Ectodermal cell (in vitro differentiated cells): Measurements from ENCODE around the gene PLBD2.

Source experiments
- H3K27ac ChIP-seq: 2 replicates; pipeline ENCODE4 v1.7.0; 2013; ENCODE audit warnings: mild to moderate bottlenecking, low read depth, low read length; ENCODE audit not compliant: insufficient read depth, poor library complexity, severe bottlenecking
- H3K27me3 ChIP-seq: 2 replicates; pipeline ENCODE4 v1.7.0; 2013; ENCODE audit warnings: mild to moderate bottlenecking, low read length; ENCODE audit not compliant: insufficient read depth, control insufficient read depth, poor library complexity, severe bottlenecking
- H3K36me3 ChIP-seq: one replicate; pipeline ENCODE4 v1.7.0; 2013; ENCODE audit warnings: low read length; ENCODE audit not compliant: control insufficient read depth, insufficient read depth
- H3K4me1 ChIP-seq: one replicate; pipeline ENCODE4 v1.7.0; 2013; ENCODE audit warnings: low read length; ENCODE audit not compliant: control insufficient read depth, insufficient read depth
- H3K4me3 ChIP-seq: 2 replicates; pipeline ENCODE4 v1.7.0; 2013; ENCODE audit warnings: low read depth, low read length, control low read depth; ENCODE audit not compliant: insufficient read depth
- H3K9me3 ChIP-seq: 2 replicates; pipeline ENCODE4 v1.7.0; 2013; ENCODE audit warnings: mild to moderate bottlenecking, low read length, moderate library complexity; ENCODE audit not compliant: control insufficient read depth
- WGBS, 2 experiments: methylation state at CpG; one replicate each; pipeline ENCODE4 v1.1.7; 2013; ENCODE audit warnings: missing lambda C conversion rate in 2 of 2; 5-methylcytosine and 5-hydroxymethylcytosine counted together

PLBD2 gene

DNA sequence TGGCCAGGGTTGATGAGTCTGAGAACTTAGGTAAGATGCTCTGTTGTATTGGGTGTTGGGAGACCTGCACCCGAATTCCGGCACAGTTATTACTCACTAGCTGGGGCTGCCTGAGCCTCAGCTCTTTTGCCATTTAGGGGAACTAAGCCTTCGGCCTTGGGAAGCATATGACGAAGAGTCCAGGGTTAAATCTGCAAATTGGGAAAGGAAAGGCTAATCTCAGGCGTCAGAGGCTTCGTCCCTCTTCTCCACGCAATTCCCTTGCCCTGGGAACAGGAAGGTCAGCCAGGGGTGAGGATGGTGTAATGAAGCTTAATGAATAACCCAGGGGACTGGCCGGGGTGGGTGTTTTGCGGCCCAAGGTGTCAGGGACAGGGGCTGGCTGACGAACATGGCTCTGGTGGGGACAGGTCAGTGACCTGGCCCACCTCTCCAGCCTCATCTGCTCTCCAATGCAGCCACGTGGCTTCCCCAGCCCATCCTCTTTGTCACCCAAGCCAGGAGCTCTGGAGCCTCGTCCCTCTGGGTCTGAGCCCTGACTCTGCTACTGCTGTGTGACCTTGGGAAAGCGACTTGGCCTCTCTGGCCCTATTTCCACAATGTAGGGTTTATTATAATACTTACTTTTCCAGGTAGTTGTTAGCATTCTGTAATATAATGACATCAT is 60.0 kb downstream of the PLBD2 start:
- Histone ChIP-seq H3K36me3 (no peaks in the 10 kb centered on the region), H3K4me1 (peaks cover 3% of the 10 kb centered on the region)

DNA sequence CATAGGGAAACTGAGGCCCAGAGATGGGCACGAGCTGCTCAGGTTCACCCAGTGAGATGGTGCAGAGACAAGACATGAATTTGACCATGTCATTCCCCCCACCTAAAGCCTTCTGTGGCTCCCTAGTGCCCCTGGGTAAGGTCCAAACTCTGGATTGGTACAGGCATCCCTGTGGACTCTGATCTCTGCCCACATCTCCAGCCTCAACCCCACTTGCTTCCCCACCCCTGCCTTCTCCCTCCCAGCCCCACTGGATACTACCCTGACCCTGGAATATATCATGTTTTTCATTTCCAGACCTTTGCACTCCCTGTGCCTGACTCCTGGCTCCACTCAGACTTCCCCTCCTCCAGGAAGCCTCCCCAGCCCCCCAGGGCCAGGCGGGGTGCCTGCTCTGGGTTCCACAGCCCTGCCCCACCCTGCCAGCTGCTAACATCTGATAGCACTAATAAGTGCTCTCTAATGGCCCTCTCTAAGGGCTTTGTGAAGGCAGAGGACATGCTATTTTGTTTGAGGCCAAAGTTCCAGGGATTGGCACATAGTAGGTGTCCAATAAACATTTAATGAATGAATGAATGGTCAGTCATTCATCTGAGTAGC is 62.7 kb downstream of the PLBD2 start:
- H3K4me1 ChIP-seq = peaks cover 3% of the 10 kb centered on the region
- no peaks in the 10 kb centered on the region for H3K36me3 ChIP-seq
- H3K9me3 ChIP-seq = no peaks in the 10 kb centered on the region
- 93 to 96% methylated on average over 2 of the region's 2 CpGs for WGBS, 2 experiments
- H3K27me3 ChIP-seq = no peaks in the 10 kb centered on the region
- no peak overlapping the region for H3K27ac ChIP-seq
- no peak overlapping the region for H3K4me3 ChIP-seq

More for the DNA sequence above, 60.0 kb downstream of the PLBD2 start:
- H3K4me3 ChIP-seq = no peak overlapping the region
- no peaks in the 10 kb centered on the region for H3K9me3 ChIP-seq
- H3K27ac ChIP-seq = no peak overlapping the region
- WGBS, 2 experiments = 86 to 87% methylated on average over 13 of the region's 13 CpGs
- no peaks in the 10 kb centered on the region for H3K27me3 ChIP-seq

DNA sequence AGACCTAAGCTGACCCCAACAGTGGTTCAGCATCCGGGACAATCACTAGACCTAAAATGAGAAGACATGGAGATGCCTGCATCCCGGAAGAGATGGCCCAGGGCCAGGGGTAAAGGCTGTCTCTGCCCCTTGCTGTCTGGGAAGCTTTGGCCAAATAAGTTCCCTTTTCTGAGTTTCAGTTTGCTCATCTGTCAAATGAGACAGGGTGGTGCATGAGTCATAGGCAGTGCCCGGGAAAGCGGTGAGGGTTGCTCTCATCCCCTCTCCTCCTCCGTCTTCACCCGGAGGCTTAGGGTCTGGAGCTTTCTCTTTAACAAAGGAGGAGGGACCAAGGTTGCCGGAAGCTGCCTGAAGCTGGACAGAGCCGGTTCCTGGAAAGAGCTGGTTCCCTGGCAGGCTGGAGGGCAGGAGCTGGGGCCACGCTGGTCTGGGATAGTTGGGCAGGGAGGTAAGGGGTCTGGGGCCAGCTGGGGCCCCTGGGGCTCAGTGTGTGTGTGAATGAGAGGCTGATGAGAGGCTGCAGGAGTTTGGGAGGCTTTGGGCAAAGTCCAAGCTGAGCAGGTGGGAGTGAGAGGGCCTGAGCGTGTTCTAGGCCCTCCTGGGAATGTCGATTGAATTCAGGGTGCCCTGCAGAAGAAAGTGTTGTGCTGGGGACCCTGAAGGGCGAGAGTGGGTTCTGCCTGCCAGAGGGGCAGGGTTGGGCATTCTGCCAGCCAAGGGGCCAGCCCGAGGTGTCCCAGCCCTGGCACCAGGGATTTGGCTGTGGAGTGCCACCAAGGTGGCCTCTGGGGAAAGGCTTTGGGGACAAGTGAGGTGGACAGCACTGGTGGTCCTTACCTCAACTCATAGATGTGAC is 63.9 kb downstream of the PLBD2 start, which contains the start of gene SDSL:
Gene SDSL (plus strand): TSS at position 351 of the 856 bp plus-strand sequence. CDS start 5,603 bp downstream, outside the sequence.
- Histone ChIP-seq H3K36me3 (no peaks in the 10 kb centered on the region), H3K9me3 (no peaks in the 10 kb centered on the region), H3K4me1 (peaks cover 3% of the 10 kb centered on the region), H3K4me3 (peak within 1 kb of the TSS; percentile 33), H3K27ac (peak within 1 kb of the TSS; percentile 69), H3K27me3 (no peaks in the 10 kb centered on the region)
- 46 to 50% methylated on average over 13 of the region's 13 CpGs for WGBS, 2 experiments

DNA sequence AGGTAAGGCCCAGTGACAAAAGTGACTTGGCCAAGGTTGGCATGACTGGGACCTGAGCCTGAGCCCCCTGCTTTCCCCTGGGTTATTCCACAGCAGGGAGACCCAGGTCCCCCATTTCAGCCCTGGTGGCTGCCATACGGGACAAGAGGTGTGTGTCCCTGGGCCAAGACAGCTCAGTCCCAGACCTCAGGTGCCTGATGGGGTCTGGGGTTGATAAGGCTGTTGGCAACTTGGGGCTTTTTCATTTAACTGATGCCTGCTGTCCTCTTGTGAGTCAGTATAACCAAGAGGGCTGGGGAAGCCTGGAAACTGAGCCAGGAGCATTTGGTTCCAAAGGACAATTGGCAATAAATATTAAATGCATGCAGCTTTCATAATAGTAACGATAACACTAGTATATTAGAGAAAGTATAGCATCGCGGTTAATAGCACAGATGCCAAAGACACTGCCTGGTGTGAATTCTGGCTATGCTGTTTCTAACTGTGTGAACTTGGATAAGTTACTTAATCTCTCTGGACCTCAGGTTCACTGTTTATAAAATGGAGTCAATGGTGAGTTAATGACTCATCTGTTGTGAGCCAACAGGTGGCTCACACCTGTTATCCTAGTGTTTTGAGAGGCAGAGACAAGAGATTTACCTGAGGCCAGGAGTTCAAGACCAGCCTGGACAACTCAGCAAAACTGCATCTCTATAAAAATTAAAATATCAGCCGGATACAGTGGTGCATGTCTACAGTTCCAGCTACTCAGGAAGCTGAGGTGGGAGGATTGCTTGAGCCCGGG is 64.7 kb downstream of the PLBD2 start:
- H3K4me3 ChIP-seq = peak overlapping the region; percentile 33
- peaks cover 3% of the 10 kb centered on the region for H3K4me1 ChIP-seq
- no peaks in the 10 kb centered on the region for H3K9me3 ChIP-seq
- WGBS, 2 experiments = 94 to 95% methylated on average over 6 of the region's 6 CpGs
- H3K36me3 ChIP-seq = no peaks in the 10 kb centered on the region
- no peak overlapping the region for H3K27ac ChIP-seq
- no peaks in the 10 kb centered on the region for H3K27me3 ChIP-seq

DNA sequence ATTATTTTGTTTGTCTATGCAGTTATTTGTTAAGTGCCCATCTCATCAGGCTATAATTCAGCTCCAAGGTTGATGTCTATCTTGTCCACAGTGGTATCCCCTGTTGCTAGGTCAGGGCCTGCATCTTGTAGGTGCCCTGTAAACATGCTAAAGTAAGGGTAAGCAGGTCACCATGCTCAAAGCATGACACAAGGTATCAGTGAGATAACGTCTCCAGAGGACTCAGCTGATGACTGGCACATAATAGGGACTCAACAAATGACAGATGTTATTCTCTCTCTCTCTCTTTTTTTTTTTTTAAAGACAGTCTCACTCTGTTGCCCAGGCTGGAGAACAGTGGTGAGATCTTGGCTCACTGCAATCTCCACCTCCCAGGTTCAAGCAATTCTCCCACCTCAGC is 66.1 kb downstream of the PLBD2 start:
- Histone ChIP-seq H3K27ac (no peak overlapping the region), H3K4me1 (peaks cover 3% of the 10 kb centered on the region), H3K36me3 (no peaks in the 10 kb centered on the region), H3K27me3 (no peaks in the 10 kb centered on the region), H3K4me3 (no peak overlapping the region), H3K9me3 (no peaks in the 10 kb centered on the region)
- 92 to 100% methylated on average over 1 of the region's 1 CpG for WGBS, 2 experiments

DNA sequence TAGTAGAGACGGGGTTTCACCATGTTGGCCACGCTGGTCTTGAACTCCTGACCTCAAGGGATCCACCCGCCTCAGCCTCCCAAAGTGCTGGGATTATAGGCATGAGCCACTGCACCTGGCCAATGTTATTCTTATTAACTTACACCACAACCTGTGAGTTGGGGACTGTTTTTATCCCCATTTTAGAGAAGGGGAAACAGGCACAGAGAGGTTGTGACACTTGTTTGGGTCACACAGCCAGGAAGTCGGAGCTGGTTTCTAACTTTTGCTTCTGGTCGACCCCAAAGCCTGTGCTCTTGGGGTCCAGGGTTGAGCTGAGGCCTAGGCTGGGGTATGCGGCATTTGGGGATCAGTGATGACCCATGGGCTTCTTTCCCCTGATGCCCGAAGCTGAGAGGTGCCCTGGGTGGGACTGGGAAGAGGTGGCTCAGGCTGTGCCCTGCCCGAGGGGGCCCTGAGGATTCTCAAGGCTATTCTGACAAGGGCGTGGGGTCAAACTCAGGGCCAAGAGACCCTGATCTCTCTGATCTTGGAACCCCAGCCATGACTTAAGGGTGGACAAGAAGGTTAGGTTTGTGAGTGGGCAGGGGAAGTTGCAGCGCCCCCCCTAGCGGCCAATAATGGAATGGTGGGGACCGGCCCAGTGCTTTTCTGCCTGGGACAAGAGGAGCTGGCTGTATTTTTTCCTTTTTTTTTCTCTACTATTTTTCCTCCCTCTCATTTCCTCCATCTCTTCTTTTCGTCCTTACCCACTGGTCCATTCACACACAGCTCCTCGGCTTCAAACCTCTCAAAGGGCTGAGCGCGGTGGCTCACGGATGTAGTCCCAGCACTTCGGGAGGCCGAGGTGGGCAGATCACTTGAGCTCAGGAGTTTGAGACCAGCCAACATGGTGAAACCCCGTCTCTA is 66.8 kb downstream of the PLBD2 start:
- no peak overlapping the region for H3K4me3 ChIP-seq
- peaks cover 3% of the 10 kb centered on the region for H3K4me1 ChIP-seq
- no peaks in the 10 kb centered on the region for H3K9me3 ChIP-seq
- no peaks in the 10 kb centered on the region for H3K36me3 ChIP-seq
- 43 to 46% methylated on average over 20 of the region's 20 CpGs for WGBS, 2 experiments
- no peaks in the 10 kb centered on the region for H3K27me3 ChIP-seq
- no peak overlapping the region for H3K27ac ChIP-seq

DNA sequence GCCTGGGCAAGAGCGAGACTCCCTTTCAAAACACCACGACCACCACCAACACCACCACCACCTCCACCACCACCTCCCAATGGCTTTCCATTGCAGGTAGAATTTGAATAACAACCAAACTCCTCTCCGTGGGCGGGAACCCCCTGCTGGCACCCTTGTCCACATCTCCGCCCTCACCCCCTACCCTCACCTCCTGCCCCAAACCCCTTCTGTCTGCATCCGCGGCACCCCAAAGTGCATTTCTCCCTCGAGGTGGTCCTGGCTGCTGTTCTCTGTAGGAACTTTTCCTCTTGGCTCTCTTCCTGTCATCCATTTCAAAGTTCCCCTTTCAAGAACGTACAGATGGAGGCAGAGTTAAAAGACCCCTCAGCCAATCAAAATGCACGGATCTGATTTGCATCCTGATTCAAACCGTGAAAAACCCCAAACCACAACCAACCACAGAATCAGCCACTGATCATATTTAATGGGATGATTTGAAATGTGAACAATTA is 67.6 kb downstream of the PLBD2 start:
- Histone ChIP-seq H3K36me3 (no peaks in the 10 kb centered on the region), H3K9me3 (no peaks in the 10 kb centered on the region), H3K27ac (no peak overlapping the region), H3K4me3 (no peak overlapping the region), H3K27me3 (no peaks in the 10 kb centered on the region), H3K4me1 (peaks cover 3% of the 10 kb centered on the region)
- WGBS, 2 experiments = 6 to 10% methylated on average over 9 to 11 of the region's 11 CpGs

DNA sequence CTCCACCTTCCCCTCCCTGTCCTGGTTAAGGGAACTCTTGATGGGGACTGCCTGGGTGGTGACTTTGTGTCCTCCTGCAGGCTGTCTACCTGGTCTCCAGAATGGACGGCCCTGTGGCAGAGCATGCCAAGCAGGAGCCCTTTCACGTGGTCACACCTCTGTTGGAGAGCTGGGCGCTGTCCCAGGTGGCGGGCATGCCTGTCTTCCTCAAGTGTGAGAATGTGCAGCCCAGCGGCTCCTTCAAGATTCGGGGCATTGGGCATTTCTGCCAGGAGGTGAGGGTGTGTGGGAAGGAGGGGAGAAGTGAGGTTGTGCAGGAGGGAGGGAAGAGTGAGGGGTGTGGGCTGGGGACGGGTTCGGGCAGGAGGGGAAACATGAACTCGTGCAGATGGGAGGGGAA is 69.5 kb downstream of the PLBD2 start:
- Histone ChIP-seq H3K27ac (no peak overlapping the region), H3K36me3 (no peaks in the 10 kb centered on the region), H3K27me3 (no peaks in the 10 kb centered on the region), H3K9me3 (no peaks in the 10 kb centered on the region), H3K4me3 (no peak overlapping the region), H3K4me1 (no peaks in the 10 kb centered on the region)
- 86 to 91% methylated on average over 9 of the region's 9 CpGs for WGBS, 2 experiments

DNA sequence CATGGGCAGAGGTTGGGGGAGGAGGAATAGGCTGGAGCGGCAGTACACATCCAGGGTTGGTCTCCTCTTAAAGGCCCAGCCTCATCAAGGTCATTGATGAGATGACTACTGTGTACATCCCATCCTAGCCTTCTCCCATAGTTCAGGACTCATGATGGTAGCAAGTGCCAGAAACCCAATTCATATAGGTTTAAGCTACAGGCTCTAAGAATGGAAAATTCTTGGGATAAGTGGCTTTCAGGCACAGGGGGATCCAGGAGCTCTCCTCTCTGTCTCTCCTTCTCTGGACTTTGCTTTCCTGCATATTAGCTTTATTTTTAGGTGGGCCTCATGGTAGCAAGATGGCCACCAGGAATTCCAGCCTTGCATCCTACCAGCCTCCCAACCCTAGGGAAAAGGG is 70.1 kb downstream of the PLBD2 start:
- no peaks in the 10 kb centered on the region for H3K9me3 ChIP-seq
- no peaks in the 10 kb centered on the region for H3K4me1 ChIP-seq
- no peak overlapping the region for H3K27ac ChIP-seq
- no peaks in the 10 kb centered on the region for H3K36me3 ChIP-seq
- H3K27me3 ChIP-seq = no peaks in the 10 kb centered on the region
- 84 to 100% methylated on average over 1 of the region's 1 CpG for WGBS, 2 experiments
- H3K4me3 ChIP-seq = no peak overlapping the region
